ENCODE results near the gene FRZB.

Gene FRZB

DNA sequence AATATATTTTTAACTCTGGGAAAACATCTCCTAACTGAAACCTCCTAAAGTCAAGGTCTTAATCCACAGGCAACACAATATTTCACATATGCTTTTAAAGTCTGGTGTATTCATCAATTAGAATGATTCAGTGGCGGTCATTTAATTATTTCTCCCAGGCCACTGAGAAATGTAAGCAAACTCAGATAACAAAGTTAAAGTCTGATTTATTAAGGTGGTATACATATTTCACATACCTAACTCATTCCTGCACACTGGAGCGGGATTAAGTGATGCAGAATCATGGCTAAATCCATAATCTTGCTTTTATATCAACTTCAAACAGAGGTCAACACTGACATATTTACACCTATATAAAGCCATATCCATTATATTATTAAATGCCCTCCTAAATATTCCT is 43.7 kb downstream of the FRZB start:
- no peaks in the 10 kb centered on the region for H3K4me1 Mint-ChIP-seq (ENCODE audit: low read depth in 2 of 2)
- H3K27ac Mint-ChIP-seq = no peak overlapping the region
- no peaks in the 10 kb centered on the region for H3K9me3 Mint-ChIP-seq
- H3K4me3 Mint-ChIP-seq = no peak overlapping the region
- H3K27me3 Mint-ChIP-seq = peaks cover 21 to 56% of the 10 kb centered on the region in 2 donors
- H3K36me3 Mint-ChIP-seq (ENCODE audit: insufficient read depth) = no peaks in the 10 kb centered on the region
- ATAC-seq (replicated peaks) (no peak), DNase-seq (no peak)

DNA sequence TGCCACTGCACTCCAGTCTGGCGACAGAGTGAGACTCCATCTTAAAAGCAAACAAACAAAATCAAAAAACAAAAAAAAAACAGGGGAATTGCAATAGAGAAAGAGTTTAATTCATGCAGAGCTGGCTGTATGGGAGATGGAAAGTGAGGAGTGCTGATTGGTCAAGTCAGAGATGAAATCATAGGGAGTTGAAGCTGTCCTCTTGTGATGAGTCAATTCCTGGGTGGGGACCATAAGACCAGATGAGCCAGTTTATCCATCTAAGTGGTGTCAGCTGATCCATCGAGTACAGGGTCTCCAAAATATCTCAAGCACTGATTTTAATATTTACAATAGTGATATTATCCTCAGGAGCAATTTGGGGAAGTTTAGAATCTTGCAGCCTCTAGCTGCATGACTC is 45.3 kb downstream of the FRZB start:
- Mint-ChIP-seq H3K4me1 (ENCODE audit: low read depth in 2 of 2) (no peaks in the 10 kb centered on the region), H3K27me3 (peaks cover 21 to 51% of the 10 kb centered on the region in 2 donors), H3K27ac (no peak overlapping the region), H3K4me3 (no peak overlapping the region), H3K36me3 (ENCODE audit: insufficient read depth) (no peaks in the 10 kb centered on the region), H3K9me3 (no peaks in the 10 kb centered on the region)
- no peak for ATAC-seq (replicated peaks)
- DNase-seq = no peak

DNA sequence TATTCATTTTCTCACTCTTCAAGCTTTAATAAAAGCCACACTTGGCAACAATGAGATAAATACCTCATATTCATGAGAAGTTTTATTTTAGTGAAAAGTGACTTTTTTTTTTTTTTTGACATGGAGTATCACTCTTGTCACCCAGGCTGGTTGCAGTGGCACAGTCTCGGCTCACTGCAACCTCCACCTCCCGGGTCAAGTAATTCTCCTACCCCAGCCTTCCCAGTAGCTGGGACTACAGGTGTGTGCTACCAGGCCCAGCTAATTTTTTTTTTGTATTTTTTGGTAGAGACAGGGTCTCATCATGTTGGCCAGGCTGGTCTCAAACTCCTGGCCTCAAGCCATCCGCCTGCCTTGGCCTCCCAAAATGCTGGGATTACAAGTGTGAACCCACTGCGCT is 47.0 kb downstream of the FRZB start:
- Mint-ChIP-seq H3K9me3 (no peaks in the 10 kb centered on the region), H3K36me3 (ENCODE audit: insufficient read depth) (no peaks in the 10 kb centered on the region), H3K27ac (no peak overlapping the region)

DNA sequence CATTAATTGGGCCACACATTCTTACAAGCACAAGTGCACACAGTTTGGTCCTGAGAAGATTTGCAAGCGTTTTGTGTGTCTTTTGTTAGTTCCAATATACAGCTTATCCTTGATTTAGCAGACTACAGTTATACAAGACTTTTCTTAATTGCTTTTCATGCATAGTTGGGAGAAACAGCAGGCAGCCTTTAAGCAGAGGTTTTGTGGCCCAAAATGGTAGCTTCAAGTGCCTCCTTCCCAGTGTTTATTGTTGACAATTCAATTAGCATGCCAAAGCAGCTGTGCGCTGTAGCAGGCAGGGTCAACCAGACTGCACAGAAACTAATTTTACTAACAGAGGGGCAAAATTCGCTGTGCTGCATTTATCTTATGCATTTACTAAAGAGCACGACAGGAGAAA is 47.5 kb downstream of the FRZB start:
- ATAC-seq (replicated peaks) = no peak
- Mint-ChIP-seq H3K27ac (no peak overlapping the region), H3K27me3 (peaks cover 36 to 47% of the 10 kb centered on the region in 2 donors), H3K36me3 (ENCODE audit: insufficient read depth) (no peaks in the 10 kb centered on the region), H3K4me1 (ENCODE audit: low read depth in 2 of 2) (no peaks in the 10 kb centered on the region), H3K4me3 (no peak overlapping the region), H3K9me3 (no peaks in the 10 kb centered on the region)
- DNase-seq = no peak

More for the DNA sequence above, 47.0 kb downstream of the FRZB start:
- no peak overlapping the region for H3K4me3 Mint-ChIP-seq
- ATAC-seq (replicated peaks) (no peak), DNase-seq (no peak)
- no peaks in the 10 kb centered on the region for H3K4me1 Mint-ChIP-seq (ENCODE audit: low read depth in 2 of 2)
- H3K27me3 Mint-ChIP-seq = peaks cover 33 to 52% of the 10 kb centered on the region in 2 donors

DNA sequence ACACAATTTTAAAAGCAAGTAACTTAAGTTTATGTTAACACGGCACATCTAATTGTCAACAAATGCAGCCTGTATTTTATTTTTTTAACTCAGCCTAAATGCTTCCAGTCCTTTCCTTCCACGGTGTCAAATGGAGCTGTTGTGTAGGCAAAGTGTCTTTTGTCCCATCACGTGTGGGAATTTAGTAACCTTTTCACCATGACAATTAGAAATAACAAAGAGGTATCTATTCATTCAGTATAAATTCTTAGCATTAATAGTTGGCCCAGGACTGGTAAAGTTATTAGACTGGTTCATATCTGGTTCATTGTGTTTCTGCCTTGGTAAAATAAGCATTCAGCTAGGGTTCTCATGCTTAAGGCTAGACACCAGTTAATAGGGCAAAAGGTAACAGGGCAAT is 47.9 kb downstream of the FRZB start:
- Mint-ChIP-seq H3K36me3 (ENCODE audit: insufficient read depth) (no peaks in the 10 kb centered on the region), H3K27ac (no peak overlapping the region), H3K27me3 (peaks cover 32 to 43% of the 10 kb centered on the region in 2 donors), H3K4me1 (ENCODE audit: low read depth in 2 of 2) (no peaks in the 10 kb centered on the region), H3K4me3 (no peak overlapping the region), H3K9me3 (no peaks in the 10 kb centered on the region)
- DNase-seq = no peak
- ATAC-seq (replicated peaks) = no peak

DNA sequence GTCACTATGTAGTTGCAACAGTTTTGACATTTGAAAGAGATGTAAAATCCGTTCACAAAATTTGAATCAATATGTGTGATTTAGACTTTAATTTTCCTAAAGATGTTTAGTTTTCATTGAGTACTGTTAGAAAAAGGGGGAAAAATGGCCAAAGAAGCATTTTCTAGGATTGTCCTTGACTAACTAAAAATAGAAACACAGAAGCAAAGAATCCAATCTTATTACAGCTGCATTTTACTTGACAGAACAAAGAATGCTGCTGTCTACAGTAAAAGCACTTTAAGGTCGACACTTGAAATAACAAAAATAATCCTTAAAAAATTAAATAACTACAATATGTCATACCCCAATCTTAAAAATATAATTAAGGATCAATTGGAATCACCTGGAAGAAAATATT is 48.9 kb downstream of the FRZB start:
- no peak overlapping the region for H3K27ac Mint-ChIP-seq
- ATAC-seq (replicated peaks) (no peak), DNase-seq (no peak)
- H3K4me1 Mint-ChIP-seq (ENCODE audit: low read depth in 2 of 2) = no peaks in the 10 kb centered on the region
- peaks cover 28 to 33% of the 10 kb centered on the region in 2 donors for H3K27me3 Mint-ChIP-seq
- H3K4me3 Mint-ChIP-seq = no peak overlapping the region
- H3K36me3 Mint-ChIP-seq (ENCODE audit: insufficient read depth) = no peaks in the 10 kb centered on the region
- no peaks in the 10 kb centered on the region for H3K9me3 Mint-ChIP-seq

DNA sequence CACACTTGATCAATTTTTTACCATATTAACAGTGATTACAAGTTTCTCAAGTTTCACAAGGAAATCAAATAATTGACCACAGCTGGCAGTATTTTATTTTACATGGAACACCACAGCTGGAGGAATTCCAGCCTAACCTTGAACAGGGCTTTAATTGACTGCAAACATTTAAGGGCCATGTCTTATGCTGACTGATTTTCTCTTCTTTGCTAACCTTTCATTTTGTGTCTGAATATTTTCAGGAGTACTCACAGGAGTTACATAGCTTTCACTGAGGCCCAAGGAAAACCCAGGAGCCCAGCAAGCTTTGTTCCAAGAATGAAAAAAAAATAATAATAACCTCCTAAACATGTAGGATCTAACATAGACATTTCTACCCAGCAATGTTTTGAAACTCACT is 49.6 kb downstream of the FRZB start:
- no peak overlapping the region for H3K27ac Mint-ChIP-seq
- no peak overlapping the region for H3K4me3 Mint-ChIP-seq
- no peaks in the 10 kb centered on the region for H3K36me3 Mint-ChIP-seq (ENCODE audit: insufficient read depth)
- DNase-seq (no peak), ATAC-seq (replicated peaks) (no peak)
- H3K4me1 Mint-ChIP-seq (ENCODE audit: low read depth in 2 of 2) = no peaks in the 10 kb centered on the region
- H3K27me3 Mint-ChIP-seq = peaks cover 35% of the 10 kb centered on the region in 2 donors
- no peaks in the 10 kb centered on the region for H3K9me3 Mint-ChIP-seq

DNA sequence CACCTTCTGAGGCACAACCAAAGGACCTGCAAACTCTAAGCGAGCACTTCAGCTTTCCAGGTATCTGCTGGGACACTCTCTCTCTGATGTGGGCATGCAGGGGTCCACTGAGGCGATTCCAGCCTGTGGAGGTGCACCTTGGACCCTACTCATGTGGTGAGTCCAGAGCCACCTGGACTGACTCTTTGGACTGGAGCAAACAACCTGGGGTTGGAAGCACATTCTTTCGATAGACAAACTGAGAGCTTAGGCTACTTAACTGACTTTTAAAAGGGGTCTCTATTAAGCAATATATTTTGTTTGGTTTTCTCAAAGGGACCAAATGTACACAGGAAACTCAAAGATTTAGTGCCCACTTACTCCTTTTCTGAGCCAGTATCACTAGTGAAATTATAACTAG is 51.6 kb downstream of the FRZB start:
- ATAC-seq (replicated peaks) = no peak
- H3K9me3 Mint-ChIP-seq = no peaks in the 10 kb centered on the region
- no peaks in the 10 kb centered on the region for H3K36me3 Mint-ChIP-seq (ENCODE audit: insufficient read depth)
- DNase-seq = no peak
- H3K27me3 Mint-ChIP-seq = peaks cover 23 to 34% of the 10 kb centered on the region in 2 donors
- H3K4me3 Mint-ChIP-seq = no peak overlapping the region
- H3K4me1 Mint-ChIP-seq (ENCODE audit: low read depth in 2 of 2) = no peaks in the 10 kb centered on the region
- H3K27ac Mint-ChIP-seq = no peak overlapping the region

DNA sequence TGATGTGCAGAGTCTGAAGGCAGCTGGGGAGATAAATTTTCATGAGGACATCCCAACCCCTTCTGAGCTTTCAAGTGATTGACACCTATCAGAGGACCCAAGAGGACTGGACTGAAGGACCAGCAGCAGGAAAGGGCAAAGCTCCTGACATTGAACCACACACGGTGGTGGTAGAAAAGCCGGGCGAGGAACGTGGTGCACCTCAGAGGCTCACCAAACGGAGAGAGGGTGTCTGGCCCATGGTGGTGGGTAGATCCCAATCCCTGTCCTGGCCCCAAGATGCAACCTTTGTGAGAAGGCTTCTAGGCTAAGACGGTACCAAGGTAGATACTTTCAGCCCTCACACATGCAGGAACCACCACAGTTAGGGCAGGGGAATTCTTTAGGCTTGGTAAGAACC is 52.1 kb downstream of the FRZB start:
- ATAC-seq (replicated peaks) (no peak), DNase-seq (no peak)
- no peak overlapping the region for H3K27ac Mint-ChIP-seq
- H3K27me3 Mint-ChIP-seq = peaks cover 23 to 34% of the 10 kb centered on the region in 2 donors
- no peak overlapping the region for H3K4me3 Mint-ChIP-seq
- H3K36me3 Mint-ChIP-seq (ENCODE audit: insufficient read depth) = no peaks in the 10 kb centered on the region
- no peaks in the 10 kb centered on the region for H3K4me1 Mint-ChIP-seq (ENCODE audit: low read depth in 2 of 2)
- H3K9me3 Mint-ChIP-seq = no peaks in the 10 kb centered on the region

DNA sequence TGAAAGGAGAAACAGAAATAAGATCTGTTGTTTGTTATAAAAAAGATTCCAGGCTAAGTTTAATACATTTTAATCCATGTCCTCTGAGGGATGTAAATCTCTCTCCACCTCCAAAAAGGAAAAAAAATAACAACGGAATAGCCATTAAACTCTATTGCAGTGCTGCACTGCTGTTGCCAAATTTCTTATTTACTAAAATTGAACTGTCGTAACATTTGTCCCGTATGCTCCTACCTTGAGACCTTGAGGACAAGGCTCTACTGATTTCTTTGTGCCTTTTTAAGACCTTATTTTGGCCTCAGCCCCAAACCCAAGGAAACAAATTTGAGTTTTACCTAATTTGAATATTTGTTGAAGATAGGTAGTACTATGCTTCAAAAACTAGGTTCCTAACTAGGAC is 56.4 kb downstream of the FRZB start:
- H3K9me3 Mint-ChIP-seq = no peaks in the 10 kb centered on the region

DNA sequence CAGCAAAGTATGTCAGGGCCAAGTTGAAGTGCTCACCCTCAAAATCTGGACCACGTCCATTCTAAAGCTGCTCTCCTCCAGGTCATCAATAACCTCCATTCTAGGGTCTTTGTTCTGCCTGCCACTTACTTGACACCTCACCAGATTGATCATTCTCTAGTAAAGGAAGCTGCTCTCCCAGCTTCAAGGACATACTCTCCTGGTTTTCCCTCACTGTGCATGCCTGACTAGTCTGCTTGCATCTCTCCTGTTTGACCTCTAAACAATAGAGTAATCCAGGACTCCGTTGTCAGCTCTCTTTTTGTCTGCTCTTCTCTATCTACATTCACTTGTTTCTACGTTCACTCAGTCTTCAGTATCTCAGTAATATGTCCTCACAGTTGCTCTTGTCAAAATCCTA is 59.1 kb downstream of the FRZB start:
- no peak overlapping the region for H3K27ac Mint-ChIP-seq
- H3K4me1 Mint-ChIP-seq (ENCODE audit: low read depth in 2 of 2) = no peaks in the 10 kb centered on the region

More for the DNA sequence above, 56.4 kb downstream of the FRZB start:
- no peak for DNase-seq
- no peaks in the 10 kb centered on the region for H3K4me1 Mint-ChIP-seq (ENCODE audit: low read depth in 2 of 2)
- no peak for ATAC-seq (replicated peaks)
- H3K27me3 Mint-ChIP-seq = peaks cover 11 to 26% of the 10 kb centered on the region in 2 donors
- no peak overlapping the region for H3K4me3 Mint-ChIP-seq
- H3K36me3 Mint-ChIP-seq (ENCODE audit: insufficient read depth) = no peaks in the 10 kb centered on the region
- H3K27ac Mint-ChIP-seq = no peak overlapping the region

DNA sequence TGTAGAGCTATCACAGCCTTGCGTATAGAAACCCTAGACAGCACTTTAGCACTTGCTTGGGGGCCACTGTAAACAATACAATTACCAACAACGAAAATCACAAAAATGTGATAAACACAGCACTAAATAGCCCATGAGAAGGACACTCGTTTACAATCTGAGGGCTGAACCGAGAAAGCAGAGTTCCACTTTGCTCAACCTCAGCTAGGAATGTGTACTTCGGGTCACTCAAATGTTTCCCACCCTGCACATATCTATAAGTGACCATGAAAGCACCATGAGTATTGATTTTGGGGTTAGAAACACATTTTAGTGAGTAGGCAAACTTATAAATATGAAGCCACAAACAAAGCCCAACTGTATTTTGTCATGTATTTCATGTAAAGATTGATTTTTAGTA is 62.3 kb downstream of the FRZB start:
- Mint-ChIP-seq H3K27ac (no peak overlapping the region), H3K36me3 (ENCODE audit: insufficient read depth) (no peaks in the 10 kb centered on the region), H3K27me3 (peaks cover 22 to 25% of the 10 kb centered on the region in 2 donors), H3K4me1 (ENCODE audit: low read depth in 2 of 2) (no peaks in the 10 kb centered on the region), H3K9me3 (no peaks in the 10 kb centered on the region), H3K4me3 (no peak overlapping the region)
- DNase-seq (no peak), ATAC-seq (replicated peaks) (no peak)

More for the DNA sequence above, 59.1 kb downstream of the FRZB start:
- H3K9me3 Mint-ChIP-seq = no peaks in the 10 kb centered on the region
- no peaks in the 10 kb centered on the region for H3K36me3 Mint-ChIP-seq (ENCODE audit: insufficient read depth)
- H3K4me3 Mint-ChIP-seq = no peak overlapping the region
- DNase-seq (no peak), ATAC-seq (replicated peaks) (no peak)
- peaks cover 11 to 15% of the 10 kb centered on the region in 2 donors for H3K27me3 Mint-ChIP-seq

DNA sequence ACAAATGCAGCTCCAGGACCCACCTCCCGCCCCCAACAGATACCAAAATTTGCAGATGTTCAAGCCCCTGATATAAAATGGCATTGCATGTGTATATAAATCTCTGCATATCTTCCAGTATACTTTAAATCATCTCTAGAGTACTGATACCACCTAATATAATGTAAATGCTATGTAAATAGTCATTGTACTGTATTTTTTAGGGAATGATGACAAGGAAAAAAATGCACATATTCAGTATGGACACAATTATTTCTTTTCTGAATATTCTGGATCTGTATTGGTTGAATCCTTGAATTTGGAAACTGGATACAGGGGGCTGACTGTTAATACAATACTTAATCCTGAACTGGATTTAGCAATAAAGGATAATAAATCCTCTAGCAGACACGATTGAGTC is 67.7 kb downstream of the FRZB start:
- H3K27ac Mint-ChIP-seq = no peak overlapping the region
- H3K4me3 Mint-ChIP-seq = no peak overlapping the region
- no peaks in the 10 kb centered on the region for H3K36me3 Mint-ChIP-seq (ENCODE audit: insufficient read depth)
- ATAC-seq (replicated peaks) (no peak), DNase-seq (no peak)
- H3K27me3 Mint-ChIP-seq = peaks cover 48 to 52% of the 10 kb centered on the region in 2 donors
- no peaks in the 10 kb centered on the region for H3K4me1 Mint-ChIP-seq (ENCODE audit: low read depth in 2 of 2)
- H3K9me3 Mint-ChIP-seq = no peaks in the 10 kb centered on the region

DNA sequence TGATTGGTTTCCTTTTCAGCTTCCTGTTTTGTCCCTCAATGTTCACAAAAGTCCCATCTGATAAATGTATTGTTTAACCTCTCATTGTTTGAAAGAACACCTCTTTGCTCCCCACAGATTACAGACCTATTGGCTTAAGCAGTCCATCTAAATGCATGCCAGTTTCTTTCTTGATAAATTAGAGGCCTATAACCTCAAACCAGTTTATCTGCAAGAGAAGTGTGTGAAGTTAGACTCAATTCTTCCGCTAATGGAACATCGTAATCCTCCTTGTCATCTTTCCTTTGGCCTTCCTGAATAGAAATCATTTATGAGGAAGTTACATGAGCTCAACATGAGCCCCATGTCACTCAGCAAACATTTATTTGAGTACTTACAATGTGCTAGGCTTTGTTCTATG is 74.0 kb downstream of the FRZB start:
- Mint-ChIP-seq H3K27ac (no peak overlapping the region), H3K9me3 (no peaks in the 10 kb centered on the region)

DNA sequence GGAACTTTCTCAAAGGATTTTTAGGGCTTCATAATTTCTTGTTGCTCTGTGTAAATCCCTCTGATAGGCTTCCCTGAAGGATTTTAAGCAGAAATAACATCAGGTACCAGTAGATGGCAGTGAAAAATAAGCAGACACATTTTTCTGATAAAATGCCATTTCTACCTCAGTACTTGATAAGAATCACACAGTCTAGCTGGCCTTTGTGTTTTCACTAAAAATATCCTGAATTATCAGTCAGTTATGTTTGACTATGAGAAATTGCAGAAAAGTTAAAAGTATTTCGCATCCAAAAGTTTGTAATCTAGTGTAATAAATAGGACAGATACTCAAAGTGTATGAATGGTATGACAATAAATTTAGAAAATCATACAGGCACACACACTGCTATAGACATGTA is 81.7 kb downstream of the FRZB start:
- no peak for DNase-seq
- Mint-ChIP-seq H3K4me3 (no peak overlapping the region), H3K9me3 (no peaks in the 10 kb centered on the region), H3K27ac (no peak overlapping the region), H3K27me3 (no peaks in the 10 kb centered on the region), H3K36me3 (ENCODE audit: insufficient read depth) (no peaks in the 10 kb centered on the region), H3K4me1 (ENCODE audit: low read depth in 2 of 2) (no peaks in the 10 kb centered on the region)
- no peak for ATAC-seq (replicated peaks)

More for the DNA sequence above, 74.0 kb downstream of the FRZB start:
- Mint-ChIP-seq H3K36me3 (ENCODE audit: insufficient read depth) (no peaks in the 10 kb centered on the region), H3K4me1 (ENCODE audit: low read depth in 2 of 2) (no peaks in the 10 kb centered on the region), H3K27me3 (peaks cover 23 to 26% of the 10 kb centered on the region in 2 donors), H3K4me3 (no peak overlapping the region)
- ATAC-seq (replicated peaks) (no peak), DNase-seq (no peak)
